ENCODE data around the gene RPS8. TPM values are rescaled to one million over a fixed set of nuclear protein-coding genes. Genes with fewer than 3 reads are reported as not detected.

The RPS8 gene
- total RNA-seq, 1 experiment from 2014 or later: 1,104 TPM

DNA sequence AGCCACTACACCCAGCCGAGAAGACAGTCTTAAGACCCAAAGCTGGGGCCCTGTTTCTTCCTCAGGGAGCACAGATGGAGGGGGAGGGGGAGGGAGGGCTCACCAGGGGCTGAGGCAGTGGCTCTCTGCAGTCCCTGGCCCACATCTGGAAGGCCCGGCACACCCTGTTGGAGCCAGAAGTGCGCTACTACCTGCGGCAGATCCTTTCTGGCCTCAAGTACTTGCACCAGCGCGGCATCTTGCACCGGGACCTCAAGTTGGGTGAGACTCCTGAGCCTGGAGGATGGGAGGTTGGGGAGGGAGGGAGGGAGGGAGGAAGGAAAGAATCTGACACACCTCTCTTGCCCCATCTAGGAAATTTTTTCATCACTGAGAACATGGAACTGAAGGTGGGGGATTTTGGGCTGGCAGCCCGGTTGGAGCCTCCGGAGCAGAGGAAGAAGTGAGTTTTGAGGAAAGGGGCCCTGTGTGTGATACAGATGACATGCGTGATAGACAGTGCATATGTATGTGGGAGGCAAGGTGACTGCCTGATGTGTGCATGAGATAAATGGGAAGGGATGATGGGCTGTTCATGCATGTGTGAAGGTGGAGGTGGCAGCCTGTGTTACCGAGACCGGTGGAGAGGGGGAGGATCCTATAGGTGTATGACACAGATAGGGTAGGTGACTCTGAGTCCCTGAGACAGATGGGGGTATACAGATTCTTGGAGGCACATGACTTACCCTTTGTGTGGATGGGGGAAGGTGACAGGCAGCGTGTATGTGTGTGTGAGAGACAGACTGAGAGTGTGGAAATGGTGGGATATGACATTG is 26.4 kb downstream of the RPS8 start:
- Mint-ChIP-seq H3K27me3 (ENCODE audit: unreplicated experiment) (no peaks in the 10 kb centered on the region), H3K4me1 (ENCODE audit: low read depth, unreplicated experiment) (peaks cover 26% of the 10 kb centered on the region), H3K27ac (ENCODE audit: unreplicated experiment) (peak overlapping the region; percentile 74), H3K9me3 (ENCODE audit: low read depth, unreplicated experiment) (no peaks in the 10 kb centered on the region), H3K4me3 (ENCODE audit: low read depth, unreplicated experiment) (peak overlapping the region; percentile 77), H3K36me3 (ENCODE audit: insufficient read depth, unreplicated experiment) (peaks cover 69% of the 10 kb centered on the region)
- TF ChIP-seq, protein P1, sequence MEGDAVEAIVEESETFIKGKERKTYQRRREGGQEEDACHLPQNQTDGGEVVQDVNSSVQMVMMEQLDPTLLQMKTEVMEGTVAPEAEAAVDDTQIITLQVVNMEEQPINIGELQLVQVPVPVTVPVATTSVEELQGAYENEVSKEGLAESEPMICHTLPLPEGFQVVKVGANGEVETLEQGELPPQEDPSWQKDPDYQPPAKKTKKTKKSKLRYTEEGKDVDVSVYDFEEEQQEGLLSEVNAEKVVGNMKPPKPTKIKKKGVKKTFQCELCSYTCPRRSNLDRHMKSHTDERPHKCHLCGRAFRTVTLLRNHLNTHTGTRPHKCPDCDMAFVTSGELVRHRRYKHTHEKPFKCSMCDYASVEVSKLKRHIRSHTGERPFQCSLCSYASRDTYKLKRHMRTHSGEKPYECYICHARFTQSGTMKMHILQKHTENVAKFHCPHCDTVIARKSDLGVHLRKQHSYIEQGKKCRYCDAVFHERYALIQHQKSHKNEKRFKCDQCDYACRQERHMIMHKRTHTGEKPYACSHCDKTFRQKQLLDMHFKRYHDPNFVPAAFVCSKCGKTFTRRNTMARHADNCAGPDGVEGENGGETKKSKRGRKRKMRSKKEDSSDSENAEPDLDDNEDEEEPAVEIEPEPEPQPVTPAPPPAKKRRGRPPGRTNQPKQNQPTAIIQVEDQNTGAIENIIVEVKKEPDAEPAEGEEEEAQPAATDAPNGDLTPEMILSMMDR (IDR thresholded peaks at IDR 0.05; ENCODE audit: unreplicated experiment): no peak
- no TSS peak for BruUV-seq (replicated peaks)
- DNase-seq: no peak
- CTCF ChIA-PET: no interaction called here
- intact Hi-C loops (cut with micrococcal nuclease; ENCODE audit: unreplicated experiment): no loop called here

DNA sequence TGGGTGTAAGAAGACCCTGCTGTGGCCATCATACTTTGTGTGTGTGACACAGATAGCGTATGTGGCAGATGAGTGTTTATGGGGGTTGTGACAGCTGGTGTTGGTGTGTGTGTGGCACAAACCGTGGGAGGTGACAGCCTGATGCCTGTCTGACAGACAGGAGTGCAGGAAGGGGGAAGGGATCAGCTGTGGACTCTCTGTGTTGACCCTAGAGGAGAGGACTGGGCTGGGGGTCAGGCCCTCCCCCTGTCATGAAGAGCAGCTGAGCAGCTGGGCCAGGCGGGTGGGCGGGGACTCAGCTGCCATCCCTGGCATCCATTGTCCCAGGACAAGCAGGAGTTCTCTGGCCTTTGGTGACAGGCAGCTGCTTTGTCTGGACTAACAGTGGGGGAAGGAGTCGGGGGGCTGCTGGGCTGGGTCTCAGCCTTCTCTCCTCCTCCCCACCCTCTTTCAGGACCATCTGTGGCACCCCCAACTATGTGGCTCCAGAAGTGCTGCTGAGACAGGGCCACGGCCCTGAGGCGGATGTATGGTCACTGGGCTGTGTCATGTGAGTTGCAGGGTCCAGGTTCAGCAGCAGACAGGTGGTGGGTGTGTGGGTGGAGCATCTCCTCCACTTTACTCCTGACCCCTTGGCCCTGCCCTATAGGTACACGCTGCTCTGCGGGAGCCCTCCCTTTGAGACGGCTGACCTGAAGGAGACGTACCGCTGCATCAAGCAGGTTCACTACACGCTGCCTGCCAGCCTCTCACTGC is 27.1 kb downstream of the RPS8 start:
- BruUV-seq (replicated peaks): no TSS peak
- Mint-ChIP-seq H3K9me3 (ENCODE audit: low read depth, unreplicated experiment) (no peaks in the 10 kb centered on the region), H3K4me3 (ENCODE audit: low read depth, unreplicated experiment) (peak overlapping the region; percentile 77), H3K27me3 (ENCODE audit: unreplicated experiment) (no peaks in the 10 kb centered on the region), H3K36me3 (ENCODE audit: insufficient read depth, unreplicated experiment) (peaks cover 77% of the 10 kb centered on the region), H3K4me1 (ENCODE audit: low read depth, unreplicated experiment) (peaks cover 34% of the 10 kb centered on the region), H3K27ac (ENCODE audit: unreplicated experiment) (peak overlapping the region; percentile 74)
- TF ChIP-seq, protein P1 (IDR thresholded peaks at IDR 0.05; ENCODE audit: unreplicated experiment): no peak
- no peak for DNase-seq
- intact Hi-C loops (cut with micrococcal nuclease; ENCODE audit: unreplicated experiment): no loop called here
- CTCF ChIA-PET: no interaction called here

DNA sequence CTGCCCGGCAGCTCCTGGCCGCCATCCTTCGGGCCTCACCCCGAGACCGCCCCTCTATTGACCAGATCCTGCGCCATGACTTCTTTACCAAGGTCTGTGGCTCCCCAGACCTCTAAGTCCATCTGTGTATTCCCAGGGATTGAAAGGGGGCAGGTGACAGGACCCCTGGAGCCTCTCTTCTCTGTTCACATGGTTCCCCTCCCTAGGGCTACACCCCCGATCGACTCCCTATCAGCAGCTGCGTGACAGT is 27.6 kb downstream of the RPS8 start:
- TF ChIP-seq, protein P1 (IDR thresholded peaks at IDR 0.05; ENCODE audit: unreplicated experiment): no peak
- intact Hi-C loops (cut with micrococcal nuclease; ENCODE audit: unreplicated experiment): no loop called here
- Mint-ChIP-seq H3K4me1 (ENCODE audit: low read depth, unreplicated experiment) (peaks cover 38% of the 10 kb centered on the region), H3K9me3 (ENCODE audit: low read depth, unreplicated experiment) (no peaks in the 10 kb centered on the region), H3K36me3 (ENCODE audit: insufficient read depth, unreplicated experiment) (peaks cover 82% of the 10 kb centered on the region), H3K27ac (ENCODE audit: unreplicated experiment) (peak overlapping the region; percentile 5), H3K4me3 (ENCODE audit: low read depth, unreplicated experiment) (peak overlapping the region; percentile 77), H3K27me3 (ENCODE audit: unreplicated experiment) (no peaks in the 10 kb centered on the region)
- DNase-seq: no peak
- CTCF ChIA-PET: no interaction called here
- no TSS peak for BruUV-seq (replicated peaks)

DNA sequence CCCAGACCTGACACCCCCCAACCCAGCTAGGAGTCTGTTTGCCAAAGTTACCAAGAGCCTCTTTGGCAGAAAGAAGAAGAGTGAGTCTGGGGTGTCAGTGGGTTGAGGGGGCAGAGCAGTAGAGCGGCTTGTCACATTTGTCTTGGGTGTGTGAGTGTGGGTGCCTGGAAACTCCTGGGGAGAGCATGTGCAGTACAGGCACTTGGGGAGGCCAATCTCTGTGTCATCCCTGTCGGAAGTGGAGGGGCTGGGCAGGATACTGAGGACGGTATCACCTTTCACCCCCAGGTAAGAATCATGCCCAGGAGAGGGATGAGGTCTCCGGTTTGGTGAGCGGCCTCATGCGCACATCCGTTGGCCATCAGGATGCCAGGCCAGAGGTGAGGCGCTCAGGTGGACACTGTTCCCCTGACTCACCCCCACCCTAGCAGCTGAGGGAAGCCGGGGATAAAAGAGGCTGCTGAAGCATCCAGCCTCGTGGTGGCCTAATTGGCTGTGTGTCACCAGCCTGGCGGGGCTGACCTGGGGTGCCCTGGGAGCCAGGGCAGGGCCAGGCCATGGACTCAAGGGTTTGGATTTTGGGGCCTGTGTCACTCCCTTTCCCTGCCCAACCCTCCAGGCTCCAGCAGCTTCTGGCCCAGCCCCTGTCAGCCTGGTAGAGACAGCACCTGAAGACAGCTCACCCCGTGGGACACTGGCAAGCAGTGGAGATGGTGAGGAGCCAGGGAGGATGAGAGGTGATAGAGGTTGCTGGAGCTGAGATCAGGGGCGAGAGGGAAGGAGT is 28.2 kb downstream of the RPS8 start:
- peaks cover 87% of the 10 kb centered on the region for H3K36me3 Mint-ChIP-seq (ENCODE audit: insufficient read depth, unreplicated experiment)
- H3K9me3 Mint-ChIP-seq (ENCODE audit: low read depth, unreplicated experiment): no peaks in the 10 kb centered on the region
- peaks cover 38% of the 10 kb centered on the region for H3K4me1 Mint-ChIP-seq (ENCODE audit: low read depth, unreplicated experiment)
- H3K4me3 Mint-ChIP-seq (ENCODE audit: low read depth, unreplicated experiment): peak overlapping the region; percentile 77
- TF ChIP-seq, protein P1 (IDR thresholded peaks at IDR 0.05; ENCODE audit: unreplicated experiment): no peak
- intact Hi-C loops (cut with micrococcal nuclease; ENCODE audit: unreplicated experiment): no loop called here
- H3K27me3 Mint-ChIP-seq (ENCODE audit: unreplicated experiment): no peaks in the 10 kb centered on the region
- peak overlapping the region; percentile 5 for H3K27ac Mint-ChIP-seq (ENCODE audit: unreplicated experiment)
- BruUV-seq (replicated peaks): no TSS peak
- no peak for DNase-seq
- CTCF ChIA-PET: no interaction called here
